ENCODE results near the gene TENM4.
"Not testable (repeated sequence)": the region's sequence is repeated elsewhere in the genome, so short reads cannot be mapped to it uniquely, and the experiment has no call there.

TENM4 gene

GRCh38 chr11:78838417-78838816 lies 602.4 kb downstream of the TENM4 start:
- no peak overlapping the region for H3K27ac ChIP-seq (ENCODE audit: insufficient read depth, low read depth, low read length, poor library complexity, severe bottlenecking)
- H3K27me3 ChIP-seq (ENCODE audit: control insufficient read depth, insufficient read depth, low read length, poor library complexity, severe bottlenecking), result no peaks in the 10 kb centered on the region
- no peaks in the 10 kb centered on the region for H3K4me1 ChIP-seq (ENCODE audit: control insufficient read depth, insufficient read depth, low read length)
- WGBS, 2 experiments, result 77 to 100% methylated on average over 1 of the region's 2 CpGs
- no peak overlapping the region for H3K4me3 ChIP-seq (ENCODE audit: insufficient read depth, low read depth, low read length)
- peaks cover 10% of the 10 kb centered on the region for H3K36me3 ChIP-seq (ENCODE audit: control insufficient read depth, insufficient read depth, low read length)
- H3K9me3 ChIP-seq (ENCODE audit: control insufficient read depth, low read length), result no peaks in the 10 kb centered on the region

- H3K4me1 ChIP-seq (ENCODE audit: control insufficient read depth, insufficient read depth, low read length), result no peaks in the 10 kb centered on the region
- WGBS, 2 experiments, result 96 to 98% methylated on average over 5 of the region's 5 CpGs
- no peak overlapping the region for H3K27ac ChIP-seq (ENCODE audit: insufficient read depth, low read depth, low read length, poor library complexity, severe bottlenecking)
- no peaks in the 10 kb centered on the region for H3K27me3 ChIP-seq (ENCODE audit: control insufficient read depth, insufficient read depth, low read length, poor library complexity, severe bottlenecking)
- H3K4me3 ChIP-seq (ENCODE audit: insufficient read depth, low read depth, low read length), result no peak overlapping the region
- peaks cover 10% of the 10 kb centered on the region for H3K36me3 ChIP-seq (ENCODE audit: control insufficient read depth, insufficient read depth, low read length)
- H3K9me3 ChIP-seq (ENCODE audit: control insufficient read depth, low read length), result no peaks in the 10 kb centered on the region
These were observed 605.2 kb downstream of the TENM4 start for GRCh38 chr11:78835646-78836045.

GRCh38 chr11:78834886-78835285 lies 605.9 kb downstream of the TENM4 start:
- peaks cover 10% of the 10 kb centered on the region for H3K36me3 ChIP-seq (ENCODE audit: control insufficient read depth, insufficient read depth, low read length)
- H3K4me3 ChIP-seq (ENCODE audit: insufficient read depth, low read depth, low read length), result no peak overlapping the region
- no peak overlapping the region for H3K27ac ChIP-seq (ENCODE audit: insufficient read depth, low read depth, low read length, poor library complexity, severe bottlenecking)
- 85 to 86% methylated on average over 4 of the region's 4 CpGs for WGBS, 2 experiments
- no peaks in the 10 kb centered on the region for H3K4me1 ChIP-seq (ENCODE audit: control insufficient read depth, insufficient read depth, low read length)
- no peaks in the 10 kb centered on the region for H3K27me3 ChIP-seq (ENCODE audit: control insufficient read depth, insufficient read depth, low read length, poor library complexity, severe bottlenecking)
- no peaks in the 10 kb centered on the region for H3K9me3 ChIP-seq (ENCODE audit: control insufficient read depth, low read length)

GRCh38 chr11:78833237-78833636 lies 607.6 kb downstream of the TENM4 start:
- H3K27ac ChIP-seq (ENCODE audit: insufficient read depth, low read depth, low read length, poor library complexity, severe bottlenecking), result no peak overlapping the region
- WGBS, 2 experiments, result 94 to 95% methylated on average over 2 of the region's 2 CpGs
- no peaks in the 10 kb centered on the region for H3K4me1 ChIP-seq (ENCODE audit: control insufficient read depth, insufficient read depth, low read length)
- H3K36me3 ChIP-seq (ENCODE audit: control insufficient read depth, insufficient read depth, low read length), result peaks cover 10% of the 10 kb centered on the region
- H3K9me3 ChIP-seq (ENCODE audit: control insufficient read depth, low read length), result no peaks in the 10 kb centered on the region
- H3K4me3 ChIP-seq (ENCODE audit: insufficient read depth, low read depth, low read length), result no peak overlapping the region
- H3K27me3 ChIP-seq (ENCODE audit: control insufficient read depth, insufficient read depth, low read length, poor library complexity, severe bottlenecking), result no peaks in the 10 kb centered on the region

GRCh38 chr11:78832226-78832947 lies 608.4 kb downstream of the TENM4 start:
- H3K27ac ChIP-seq (ENCODE audit: insufficient read depth, low read depth, low read length, poor library complexity, severe bottlenecking), result no peak overlapping the region
- peaks cover 10% of the 10 kb centered on the region for H3K36me3 ChIP-seq (ENCODE audit: control insufficient read depth, insufficient read depth, low read length)
- H3K4me3 ChIP-seq (ENCODE audit: insufficient read depth, low read depth, low read length), result no peak overlapping the region
- no peaks in the 10 kb centered on the region for H3K9me3 ChIP-seq (ENCODE audit: control insufficient read depth, low read length)
- no peaks in the 10 kb centered on the region for H3K4me1 ChIP-seq (ENCODE audit: control insufficient read depth, insufficient read depth, low read length)
- WGBS, 2 experiments, result 91 to 95% methylated on average over 5 to 6 of the region's 7 CpGs
- no peaks in the 10 kb centered on the region for H3K27me3 ChIP-seq (ENCODE audit: control insufficient read depth, insufficient read depth, low read length, poor library complexity, severe bottlenecking)

GRCh38 chr11:78831571-78831970 lies 609.3 kb downstream of the TENM4 start:
- Histone ChIP-seq H3K27ac (ENCODE audit: insufficient read depth, low read depth, low read length, poor library complexity, severe bottlenecking) (no peak overlapping the region), H3K36me3 (ENCODE audit: control insufficient read depth, insufficient read depth, low read length) (peaks cover 7% of the 10 kb centered on the region), H3K27me3 (ENCODE audit: control insufficient read depth, insufficient read depth, low read length, poor library complexity, severe bottlenecking) (no peaks in the 10 kb centered on the region), H3K4me1 (ENCODE audit: control insufficient read depth, insufficient read depth, low read length) (no peaks in the 10 kb centered on the region), H3K9me3 (ENCODE audit: control insufficient read depth, low read length) (no peaks in the 10 kb centered on the region), H3K4me3 (ENCODE audit: insufficient read depth, low read depth, low read length) (no peak overlapping the region)
- WGBS, 2 experiments, result 90 to 96% methylated on average over 4 of the region's 4 CpGs

- peaks cover 4% of the 10 kb centered on the region for H3K4me1 ChIP-seq (ENCODE audit: control insufficient read depth, insufficient read depth, low read length)
- WGBS, 2 experiments, result 84 to 86% methylated on average over 11 of the region's 11 CpGs
- H3K9me3 ChIP-seq (ENCODE audit: control insufficient read depth, low read length), result no peaks in the 10 kb centered on the region
- H3K27ac ChIP-seq (ENCODE audit: insufficient read depth, low read depth, low read length, poor library complexity, severe bottlenecking), result no peak overlapping the region
- H3K4me3 ChIP-seq (ENCODE audit: insufficient read depth, low read depth, low read length), result no peak overlapping the region
- peaks cover 7% of the 10 kb centered on the region for H3K36me3 ChIP-seq (ENCODE audit: control insufficient read depth, insufficient read depth, low read length)
- no peaks in the 10 kb centered on the region for H3K27me3 ChIP-seq (ENCODE audit: control insufficient read depth, insufficient read depth, low read length, poor library complexity, severe bottlenecking)
These were observed 610.5 kb downstream of the TENM4 start for GRCh38 chr11:78830277-78830819.

- Histone ChIP-seq H3K27me3 (ENCODE audit: control insufficient read depth, insufficient read depth, low read length, poor library complexity, severe bottlenecking) (no peaks in the 10 kb centered on the region), H3K36me3 (ENCODE audit: control insufficient read depth, insufficient read depth, low read length) (peaks cover under 1% of the 10 kb centered on the region), H3K4me3 (ENCODE audit: insufficient read depth, low read depth, low read length) (no peak overlapping the region), H3K4me1 (ENCODE audit: control insufficient read depth, insufficient read depth, low read length) (peaks cover 6% of the 10 kb centered on the region), H3K9me3 (ENCODE audit: control insufficient read depth, low read length) (no peaks in the 10 kb centered on the region), H3K27ac (ENCODE audit: insufficient read depth, low read depth, low read length, poor library complexity, severe bottlenecking) (no peak overlapping the region)
- 90 to 92% methylated on average over 2 to 3 of the region's 3 CpGs for WGBS, 2 experiments
These were observed 611.7 kb downstream of the TENM4 start for GRCh38 chr11:78829146-78829545.

GRCh38 chr11:78828676-78829075 lies 612.2 kb downstream of the TENM4 start:
- no peaks in the 10 kb centered on the region for H3K9me3 ChIP-seq (ENCODE audit: control insufficient read depth, low read length)
- no peaks in the 10 kb centered on the region for H3K27me3 ChIP-seq (ENCODE audit: control insufficient read depth, insufficient read depth, low read length, poor library complexity, severe bottlenecking)
- no peak overlapping the region for H3K4me3 ChIP-seq (ENCODE audit: insufficient read depth, low read depth, low read length)
- H3K4me1 ChIP-seq (ENCODE audit: control insufficient read depth, insufficient read depth, low read length), result peaks cover 6% of the 10 kb centered on the region
- no peak overlapping the region for H3K27ac ChIP-seq (ENCODE audit: insufficient read depth, low read depth, low read length, poor library complexity, severe bottlenecking)
- no peaks in the 10 kb centered on the region for H3K36me3 ChIP-seq (ENCODE audit: control insufficient read depth, insufficient read depth, low read length)
- 96 to 100% methylated on average over 1 of the region's 1 CpG for WGBS, 2 experiments

- not testable (repeated sequence) for H3K27ac ChIP-seq (ENCODE audit: insufficient read depth, low read depth, low read length, poor library complexity, severe bottlenecking); H3K27me3 ChIP-seq (ENCODE audit: control insufficient read depth, insufficient read depth, low read length, poor library complexity, severe bottlenecking); H3K4me1 ChIP-seq (ENCODE audit: control insufficient read depth, insufficient read depth, low read length); H3K4me3 ChIP-seq (ENCODE audit: insufficient read depth, low read depth, low read length); H3K9me3 ChIP-seq (ENCODE audit: control insufficient read depth, low read length); H3K36me3 ChIP-seq (ENCODE audit: control insufficient read depth, insufficient read depth, low read length)
- WGBS, 2 experiments, result 94% methylated on average over 3 of the region's 4 CpGs
These were observed 613.5 kb downstream of the TENM4 start for GRCh38 chr11:78827291-78827690.

All from ectodermal cell (in vitro differentiated cells).